ENCODE results near the gene PLGRKT.
"Not testable (repeated sequence)": the region's sequence is repeated elsewhere in the genome, so short reads cannot be mapped to it uniquely, and the experiment has no call there.

Gene PLGRKT

DNA sequence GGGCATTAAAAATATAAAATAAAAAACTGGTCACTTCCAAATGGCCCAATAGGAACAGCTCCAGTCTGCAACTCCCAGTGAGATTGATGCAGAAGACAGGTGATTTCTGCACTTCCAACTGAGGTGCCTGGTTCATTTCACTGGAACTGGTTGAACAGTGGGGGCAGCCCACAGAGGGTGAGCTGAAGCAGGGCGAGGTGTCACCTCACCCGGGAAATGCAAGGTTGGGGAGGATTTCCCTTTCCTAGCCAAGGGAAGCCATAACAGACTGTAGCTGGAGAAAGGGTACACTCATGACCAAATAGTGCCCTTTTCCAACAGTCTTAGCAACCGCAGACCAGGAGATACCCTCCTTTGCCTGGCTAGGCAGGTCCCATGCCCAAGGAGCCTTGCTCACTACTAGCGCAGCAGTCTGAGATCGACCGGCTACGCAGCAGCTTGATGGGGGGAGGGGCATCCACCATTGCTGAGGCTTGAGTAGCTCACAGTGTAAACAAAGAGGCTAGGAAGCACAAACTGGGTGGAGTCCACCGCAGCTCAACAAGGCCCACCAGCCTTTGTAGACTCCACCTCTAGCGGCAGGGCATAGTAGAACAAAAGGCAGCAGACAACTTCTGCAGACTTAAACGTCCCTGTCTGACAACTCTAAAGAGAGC is 110.7 kb downstream of the PLGRKT start:
- Histone ChIP-seq H3K27ac (no peak overlapping the region), H3K4me3 (no peak overlapping the region)
- TF ChIP-seq, protein P1, sequence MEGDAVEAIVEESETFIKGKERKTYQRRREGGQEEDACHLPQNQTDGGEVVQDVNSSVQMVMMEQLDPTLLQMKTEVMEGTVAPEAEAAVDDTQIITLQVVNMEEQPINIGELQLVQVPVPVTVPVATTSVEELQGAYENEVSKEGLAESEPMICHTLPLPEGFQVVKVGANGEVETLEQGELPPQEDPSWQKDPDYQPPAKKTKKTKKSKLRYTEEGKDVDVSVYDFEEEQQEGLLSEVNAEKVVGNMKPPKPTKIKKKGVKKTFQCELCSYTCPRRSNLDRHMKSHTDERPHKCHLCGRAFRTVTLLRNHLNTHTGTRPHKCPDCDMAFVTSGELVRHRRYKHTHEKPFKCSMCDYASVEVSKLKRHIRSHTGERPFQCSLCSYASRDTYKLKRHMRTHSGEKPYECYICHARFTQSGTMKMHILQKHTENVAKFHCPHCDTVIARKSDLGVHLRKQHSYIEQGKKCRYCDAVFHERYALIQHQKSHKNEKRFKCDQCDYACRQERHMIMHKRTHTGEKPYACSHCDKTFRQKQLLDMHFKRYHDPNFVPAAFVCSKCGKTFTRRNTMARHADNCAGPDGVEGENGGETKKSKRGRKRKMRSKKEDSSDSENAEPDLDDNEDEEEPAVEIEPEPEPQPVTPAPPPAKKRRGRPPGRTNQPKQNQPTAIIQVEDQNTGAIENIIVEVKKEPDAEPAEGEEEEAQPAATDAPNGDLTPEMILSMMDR (IDR thresholded peaks at IDR 0.05), result no peak
- DNase-seq (ENCODE audit: low spot score), result no peak

DNA sequence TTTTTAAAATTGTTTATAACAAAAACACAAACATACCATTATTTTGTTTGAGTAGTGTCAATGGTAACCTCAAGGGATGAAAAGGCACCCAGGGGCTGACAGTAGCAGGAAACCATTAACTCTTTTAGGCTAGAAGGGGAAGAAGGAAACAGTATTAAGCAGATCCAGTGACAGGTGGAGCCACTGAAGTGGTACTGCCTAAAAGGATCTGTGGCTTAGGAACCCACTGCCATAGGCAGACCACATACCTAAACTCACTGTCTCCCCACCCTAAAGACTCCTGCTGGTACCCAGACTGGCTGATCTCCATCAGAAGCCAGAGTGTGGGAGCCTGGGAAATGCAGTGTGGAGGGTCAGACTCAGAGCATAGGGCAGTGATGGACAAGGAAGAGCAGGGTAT is 111.5 kb downstream of the PLGRKT start:
- TF ChIP-seq, protein P1 (IDR thresholded peaks at IDR 0.05), result no peak
- no peak overlapping the region for H3K27ac ChIP-seq
- H3K4me3 ChIP-seq, result no peak overlapping the region
- DNase-seq (ENCODE audit: low spot score), result no peak

DNA sequence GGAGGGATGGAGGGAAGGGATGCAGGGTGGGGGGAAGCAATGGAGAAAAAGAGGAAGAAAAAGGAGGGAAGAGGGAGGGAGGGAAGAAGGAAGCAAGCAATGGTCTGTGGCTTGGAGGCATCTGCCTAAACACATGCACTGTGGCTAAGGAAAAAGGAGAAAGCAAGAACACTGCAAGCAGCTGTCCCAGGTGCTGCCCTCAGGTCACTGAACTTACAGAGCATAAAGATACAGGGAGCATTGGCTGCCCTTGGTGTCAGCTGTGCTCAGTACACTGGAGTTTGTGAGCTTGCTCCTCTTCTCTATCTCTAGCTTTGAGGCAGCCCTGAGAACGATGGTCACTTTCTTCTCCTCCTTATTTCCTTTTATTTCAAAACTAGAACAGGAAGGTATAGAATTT is 116.1 kb downstream of the PLGRKT start:
- H3K27ac ChIP-seq; H3K4me3 ChIP-seq; DNase-seq (ENCODE audit: low spot score): not testable (repeated sequence)

DNA sequence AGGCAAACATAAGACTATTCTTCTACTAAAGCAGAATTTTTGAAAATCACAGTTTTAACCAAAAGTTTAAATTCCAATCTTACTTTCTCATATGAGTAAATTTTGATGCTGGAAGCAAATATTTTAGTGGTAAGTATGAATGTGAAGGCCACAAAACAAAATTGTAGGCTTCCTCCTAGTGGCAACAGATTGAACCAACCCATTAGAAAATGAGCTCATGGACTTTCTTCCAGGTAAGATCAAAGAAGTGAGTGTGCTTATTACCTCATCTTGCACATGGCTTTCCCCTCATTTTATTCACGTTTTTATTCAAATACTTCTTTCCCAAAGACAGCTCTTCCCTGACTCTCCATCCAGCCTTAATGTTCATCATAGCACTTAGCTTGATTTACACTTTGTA is 116.7 kb downstream of the PLGRKT start:
- no peak overlapping the region for H3K27ac ChIP-seq

DNA sequence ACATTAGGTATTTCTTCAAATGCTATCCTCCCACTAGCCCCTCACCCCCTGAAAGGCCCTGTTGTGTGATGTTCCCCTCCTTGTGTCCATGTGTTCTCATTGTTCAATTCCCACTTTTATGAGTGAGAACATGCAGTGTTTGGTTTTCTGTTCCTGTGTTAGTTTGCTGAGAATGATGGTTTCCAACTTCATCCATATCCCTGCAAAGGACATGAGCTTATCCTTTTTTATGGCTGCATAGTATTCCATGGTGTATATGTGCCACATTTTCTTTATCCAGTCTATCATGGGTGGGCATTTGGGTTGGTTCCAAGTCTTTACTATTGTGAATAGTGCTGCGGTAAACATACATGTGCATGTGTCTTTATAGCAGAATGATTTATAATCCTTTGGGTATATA is 121.3 kb downstream of the PLGRKT start:
- not testable (repeated sequence) for H3K4me3 ChIP-seq; H3K27ac ChIP-seq; DNase-seq (ENCODE audit: low spot score)

More for the DNA sequence above, 116.7 kb downstream of the PLGRKT start:
- H3K4me3 ChIP-seq, result no peak overlapping the region
- TF ChIP-seq, protein P1 (IDR thresholded peaks at IDR 0.05), result no peak
- DNase-seq (ENCODE audit: low spot score), result no peak

DNA sequence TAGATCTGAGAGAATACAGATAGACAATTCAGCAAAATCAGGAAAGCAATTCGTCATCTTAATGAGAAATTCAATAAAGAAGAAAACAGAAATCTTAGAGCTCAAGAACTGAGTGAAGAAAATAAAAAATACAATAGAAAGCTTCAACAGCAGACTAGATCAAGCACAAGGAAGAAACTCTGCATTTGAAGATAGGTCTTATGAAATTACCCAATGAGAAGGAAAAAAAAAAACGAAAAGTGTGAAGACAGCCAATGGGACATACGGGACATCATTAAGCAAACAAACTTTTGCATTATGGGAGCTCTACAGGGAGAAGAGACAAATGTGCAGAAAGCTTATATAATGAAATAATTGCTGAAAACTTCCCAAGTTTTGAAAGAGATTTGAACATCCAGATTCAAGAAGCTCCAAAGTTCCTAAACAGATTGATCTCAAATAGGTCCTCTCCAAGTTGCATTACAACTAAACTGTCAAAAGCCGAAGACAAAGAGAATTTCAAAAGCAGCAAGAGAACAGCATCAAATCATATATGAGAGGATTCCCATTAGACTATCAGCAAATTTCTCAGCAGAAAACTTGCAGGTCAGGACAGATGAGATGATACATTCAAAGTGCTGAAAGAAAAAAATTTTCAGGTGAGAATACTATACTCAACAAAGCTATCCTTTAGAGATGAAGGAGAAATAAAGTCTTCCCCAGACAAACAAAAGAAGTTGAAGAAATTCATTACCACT is 122.4 kb downstream of the PLGRKT start:
- no peak for DNase-seq (ENCODE audit: low spot score)
- TF ChIP-seq, protein P1 (IDR thresholded peaks at IDR 0.05), result no peak
- no peak overlapping the region for H3K27ac ChIP-seq
- no peak overlapping the region for H3K4me3 ChIP-seq

DNA sequence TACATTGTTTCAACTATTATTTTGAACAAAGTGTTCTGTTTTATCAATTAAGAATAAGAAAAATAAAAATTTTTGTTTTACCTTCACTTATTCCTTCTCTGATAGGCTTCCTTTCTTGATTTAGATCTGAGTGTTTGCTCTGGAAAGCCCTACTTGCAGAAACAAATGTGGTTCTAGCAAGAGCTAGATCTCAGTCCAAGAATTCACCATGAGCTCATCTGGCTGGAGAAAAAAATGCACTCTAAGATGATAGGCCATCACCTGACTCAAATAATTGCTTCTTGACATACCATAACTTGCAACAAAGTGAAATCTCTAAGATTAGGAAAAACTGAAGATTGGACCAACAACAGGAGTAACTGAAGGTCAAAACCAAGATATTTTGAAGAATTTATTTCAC is 126.9 kb downstream of the PLGRKT start:
- TF ChIP-seq, protein P1 (IDR thresholded peaks at IDR 0.05), result no peak

More for the DNA sequence above, 126.9 kb downstream of the PLGRKT start:
- Histone ChIP-seq H3K4me3 (no peak overlapping the region), H3K27ac (no peak overlapping the region)
- no peak for DNase-seq (ENCODE audit: low spot score)

All from coronary artery (tissue), 2 donors.